GM12891 (cell line): ENCODE data around the gene MBD2.
A peak's percentile ranks its signal among the peaks of the same experiment; 100 is the strongest.
"Not testable (repeated sequence)": the region's sequence is repeated elsewhere in the genome, so short reads cannot be mapped to it uniquely, and the experiment has no call there.

Experiments used
- DNase-seq: peaks from one replicate; pipeline ENCODE4 v3.0.0; 2011; ENCODE audit warnings: low spot score; ENCODE audit not compliant: insufficient read length
- FAIRE-seq: peaks from 2 replicates; lab custom pipeline; 2011; peaks lifted over from hg19 to GRCh38; lab: Jason Lieb, UNC
- PAX5 ChIP-seq: IDR thresholded peaks from 2 replicates; pipeline ENCODE4 v1.6.1; 2011; ENCODE audit warnings: low read length, moderate library complexity, mild to moderate bottlenecking; ENCODE audit not compliant: insufficient read depth, severe bottlenecking
- POLR2A ChIP-seq: IDR thresholded peaks from 2 replicates; pipeline ENCODE4 v1.6.1; 2011; ENCODE audit warnings: low read depth, low read length, control low read depth
- POLR2AphosphoS5 ChIP-seq: IDR thresholded peaks from 2 replicates; pipeline ENCODE4 v1.6.1; 2011; ENCODE audit warnings: low read depth, low read length, control low read depth
- POU2F2 ChIP-seq: IDR thresholded peaks from 2 replicates; pipeline ENCODE4 v1.6.1; 2011; ENCODE audit warnings: low read depth, mild to moderate bottlenecking, control low read depth, low read length, moderate library complexity
- SPI1 ChIP-seq: IDR thresholded peaks from 2 replicates; pipeline ENCODE4 v1.6.1; 2011; ENCODE audit warnings: low read depth, low read length, control low read depth
- TAF1 ChIP-seq: IDR thresholded peaks from 2 replicates; pipeline ENCODE4 v1.6.1; 2011; ENCODE audit warnings: low read depth, low read length, control low read depth

The MBD2 gene

DNA sequence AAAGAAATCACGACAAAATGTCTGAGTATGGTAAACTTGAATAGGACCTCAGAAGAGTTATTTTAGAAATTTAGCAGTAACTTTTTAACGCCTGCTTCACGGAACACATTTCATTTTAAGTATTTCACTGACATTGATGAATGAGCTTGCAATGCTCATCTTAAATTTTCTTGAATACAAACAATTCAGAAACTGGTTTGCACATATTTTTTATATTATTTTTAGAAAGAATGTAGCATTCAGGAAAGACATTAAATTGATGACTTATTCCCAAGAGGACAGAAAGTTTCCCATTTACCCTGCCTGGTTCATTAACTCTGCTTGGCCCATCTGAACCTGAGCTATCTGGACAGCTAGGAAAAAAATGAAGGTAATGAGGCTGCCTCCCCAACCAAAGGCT, 89.3 kb downstream of the MBD2 start:
- FAIRE-seq (no peak), DNase-seq (no peak)
- TF ChIP-seq POLR2A: no peak
- TF ChIP-seq SPI1: no peak
- no peak for TF ChIP-seq POU2F2
- no peak for TF ChIP-seq TAF1

DNA sequence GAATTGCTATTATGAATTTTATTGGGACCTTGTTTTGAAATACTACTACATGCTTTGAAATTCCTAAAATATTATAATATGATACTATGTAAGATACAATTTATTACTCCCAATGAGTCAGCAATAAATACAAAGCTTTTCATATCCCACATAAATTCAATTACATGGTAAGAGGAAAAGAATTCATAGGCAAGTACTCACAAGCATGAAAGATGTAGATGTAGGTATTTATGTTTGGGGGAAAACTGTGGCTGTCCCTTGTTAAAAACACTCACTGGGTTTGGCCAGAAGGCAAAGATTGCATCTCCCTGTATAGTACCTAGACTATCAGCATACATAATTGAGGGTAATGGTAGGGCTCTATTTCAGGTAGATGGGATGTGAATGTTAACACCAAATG, 90.4 kb downstream of the MBD2 start:
- DNase-seq: no peak
- FAIRE-seq: no peak
- no peak for TF ChIP-seq POLR2AphosphoS5
- TF ChIP-seq POU2F2: no peak
- TF ChIP-seq POLR2A: no peak
- no peak for TF ChIP-seq SPI1
- no peak for TF ChIP-seq PAX5
- TF ChIP-seq TAF1: no peak

GRCh38 chr18:54130631-54131030, 93.8 kb downstream of the MBD2 start:
- DNase-seq (no peak), FAIRE-seq (no peak)

GRCh38 chr18:54130177-54130576, 94.3 kb downstream of the MBD2 start:
- DNase-seq: no peak
- no peak for FAIRE-seq
- TF ChIP-seq POU2F2 (no peak), TAF1 (no peak), POLR2AphosphoS5 (no peak)

More at GRCh38 chr18:54130631-54131030, 93.8 kb downstream of the MBD2 start:
- TF ChIP-seq TAF1 (no peak), PAX5 (no peak), SPI1 (no peak), POLR2AphosphoS5 (no peak), POLR2A (no peak), POU2F2 (no peak)

DNA sequence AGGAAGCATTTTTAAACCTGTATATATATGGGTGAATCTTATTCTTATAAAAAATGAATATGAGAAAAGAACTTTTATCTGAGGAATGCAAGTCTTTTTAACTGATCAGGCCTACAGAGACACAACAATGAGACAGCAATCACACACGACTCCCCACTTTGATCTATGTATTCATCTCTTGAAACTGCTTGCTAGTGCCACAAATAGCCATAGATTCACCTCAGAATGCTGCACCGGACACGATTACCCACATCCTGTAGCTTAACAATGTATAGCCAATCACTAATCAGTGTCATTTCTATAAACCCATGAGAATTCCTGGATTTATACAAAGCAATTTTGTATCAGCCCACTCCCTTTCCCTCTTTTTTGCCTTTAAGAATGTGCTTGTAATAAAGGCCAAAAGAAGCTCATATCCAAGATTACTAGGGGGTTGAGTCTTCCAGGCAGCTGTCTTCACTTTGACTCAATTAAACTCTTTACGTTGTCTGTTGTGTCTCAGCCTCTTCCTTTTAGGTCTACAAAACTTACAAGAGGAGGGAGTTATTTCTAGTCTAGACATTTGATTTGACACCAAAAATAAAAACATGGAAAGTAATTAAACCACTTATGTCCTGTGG, 94.9 kb downstream of the MBD2 start:
- TF ChIP-seq TAF1 (no peak), POLR2AphosphoS5 (no peak), SPI1 (no peak), POLR2A (no peak), PAX5 (no peak), POU2F2 (no peak)
- no peak for FAIRE-seq
- no peak for DNase-seq

DNA sequence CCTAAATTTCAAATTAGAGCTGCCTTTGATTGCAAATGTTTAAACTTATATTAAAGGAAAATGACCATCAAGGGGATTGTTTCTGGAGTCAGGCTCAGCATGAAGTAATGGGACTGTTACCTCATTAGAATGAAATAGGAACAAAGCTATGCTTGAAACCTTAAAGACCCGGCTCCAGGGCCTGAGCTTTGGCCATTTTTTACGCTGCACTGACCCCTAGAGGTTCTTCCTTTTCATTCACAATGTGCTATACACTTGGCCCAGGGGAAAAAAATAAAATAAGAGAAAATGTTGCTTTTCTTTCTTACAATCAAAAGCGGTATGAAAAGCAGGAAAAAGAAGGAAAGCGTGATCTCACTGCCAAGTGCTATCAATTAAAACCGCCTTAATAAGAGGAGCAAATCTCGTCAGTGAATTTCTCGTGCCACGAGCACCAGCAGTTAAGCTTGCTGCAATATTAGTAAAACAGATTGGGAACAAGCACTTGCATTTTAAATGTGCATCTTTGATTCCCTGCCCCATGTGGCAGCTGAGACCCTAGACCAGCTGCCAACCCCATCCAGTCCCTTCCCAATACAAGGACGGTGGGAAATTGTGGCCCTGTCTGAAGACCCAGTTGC, 96.6 kb downstream of the MBD2 start:
- TF ChIP-seq POLR2AphosphoS5: no peak
- TF ChIP-seq PAX5: no peak
- TF ChIP-seq POLR2A: no peak
- TF ChIP-seq SPI1: no peak
- no peak for TF ChIP-seq POU2F2
- no peak for TF ChIP-seq TAF1

GRCh38 chr18:54125429-54125828, 99.0 kb downstream of the MBD2 start:
- no peak for DNase-seq
- no peak for FAIRE-seq
- no peak for TF ChIP-seq POLR2AphosphoS5
- TF ChIP-seq PAX5: no peak
- peak; percentile 72 for TF ChIP-seq SPI1
- TF ChIP-seq POLR2A: no peak

More for the DNA sequence above, 96.6 kb downstream of the MBD2 start:
- DNase-seq (no peak), FAIRE-seq (peak; percentile 57)

DNA sequence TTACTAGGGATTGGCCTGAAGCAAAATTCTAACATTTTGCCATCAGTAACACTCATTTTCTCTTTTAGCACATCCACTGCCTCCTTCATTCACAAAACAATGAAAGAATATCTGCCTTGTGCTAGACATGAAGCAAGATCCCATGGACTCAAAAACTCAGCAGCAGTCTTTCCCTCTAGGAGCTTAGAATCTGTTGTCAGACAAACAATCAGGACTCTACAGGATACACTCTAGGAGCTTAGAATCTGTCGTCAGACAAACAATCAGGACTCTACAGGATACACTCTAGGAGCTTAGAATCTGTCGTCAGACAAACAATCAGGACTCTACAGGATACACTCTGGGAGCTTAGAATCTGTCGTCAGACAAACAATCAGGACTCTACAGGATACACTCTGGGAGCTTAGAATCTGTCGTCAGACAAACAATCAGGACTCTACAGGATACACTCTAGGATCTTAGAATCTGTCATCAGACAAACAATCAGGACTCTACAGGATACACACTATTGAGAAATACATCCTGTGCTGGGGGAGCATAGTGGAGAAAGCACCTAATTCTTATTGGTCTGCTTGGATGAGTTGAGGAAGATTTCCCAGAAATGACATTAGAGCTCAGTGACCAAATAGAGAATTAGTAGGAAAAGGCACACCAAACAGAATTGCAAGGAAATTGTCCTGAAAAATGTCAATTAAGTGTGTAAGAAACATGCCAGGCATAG, 100.6 kb downstream of the MBD2 start:
- peak; percentile 26 for FAIRE-seq
- DNase-seq: not testable (repeated sequence)

- FAIRE-seq (peak; percentile 92), DNase-seq (no peak)
- no peak for TF ChIP-seq SPI1
Observed at GRCh38 chr18:54119524-54120019, 104.9 kb downstream of the MBD2 start.

DNA sequence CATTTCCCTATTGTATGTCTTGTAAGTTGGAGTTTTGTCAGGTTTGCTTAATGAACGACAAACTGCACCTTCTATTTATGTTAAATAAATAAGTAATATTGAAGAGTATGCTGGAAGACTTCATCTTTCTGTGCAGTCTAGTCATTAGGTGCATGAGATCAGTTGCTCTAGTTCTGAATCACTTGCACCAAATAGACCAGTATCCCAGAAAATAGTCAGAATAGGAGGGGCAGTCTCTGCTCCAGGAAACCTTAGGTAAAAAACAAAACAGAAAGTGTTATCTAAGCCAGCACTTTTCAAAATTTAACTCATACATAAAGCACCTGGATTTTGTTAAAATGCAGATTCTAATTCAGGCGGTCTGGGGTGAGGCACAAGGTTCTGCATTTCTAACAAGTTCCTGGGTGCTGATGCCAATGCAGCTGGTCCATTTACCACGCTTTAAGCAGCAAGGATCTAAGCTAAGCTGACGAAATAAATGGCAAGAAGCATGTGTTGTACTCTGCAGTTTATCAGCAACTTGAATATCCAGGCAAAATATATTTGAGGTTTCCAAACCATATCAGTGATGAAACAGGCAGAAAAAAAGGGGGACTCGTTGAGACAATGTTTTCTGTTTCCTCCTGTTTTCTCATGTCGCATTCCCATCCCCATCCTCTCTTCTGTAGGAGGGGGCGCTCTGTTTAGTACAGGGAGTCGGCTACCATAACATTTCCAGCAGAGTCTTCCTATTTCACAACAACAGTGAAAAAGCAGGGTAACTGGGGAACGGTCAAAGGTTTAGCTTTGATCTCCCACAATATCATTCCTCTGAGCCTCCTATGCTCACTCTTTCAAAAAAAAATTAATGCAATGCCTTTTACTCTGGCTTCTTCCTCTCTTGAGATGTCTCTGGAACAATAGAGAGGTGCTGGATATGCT, 106.4 kb downstream of the MBD2 start:
- no peak for DNase-seq
- no peak for FAIRE-seq
- TF ChIP-seq SPI1: no peak
- TF ChIP-seq PAX5: no peak
- TF ChIP-seq POLR2AphosphoS5: no peak
- no peak for TF ChIP-seq POU2F2
- TF ChIP-seq TAF1: no peak
- TF ChIP-seq POLR2A: no peak
